Mucosa of stomach (tissue), 1 donor: ENCODE data around the gene INSL3.

Experiments used
- H3K27me3 ChIP-seq: one replicate; pipeline ENCODE4 v1.7.0; 2013; ENCODE audit warnings: mild to moderate bottlenecking, low read length; ENCODE audit not compliant: control insufficient read depth, insufficient read depth
- H3K36me3 ChIP-seq: one replicate; pipeline ENCODE4 v1.7.0; 2013; ENCODE audit warnings: low read length; ENCODE audit not compliant: control insufficient read depth, insufficient read depth
- H3K4me1 ChIP-seq: one replicate; pipeline ENCODE4 v1.7.0; 2013; ENCODE audit warnings: mild to moderate bottlenecking, low read length; ENCODE audit not compliant: control insufficient read depth, insufficient read depth
- H3K4me3 ChIP-seq: one replicate; pipeline ENCODE4 v1.7.0; 2013; ENCODE audit warnings: low read length
- H3K9ac ChIP-seq: one replicate; pipeline ENCODE4 v1.7.0; 2013; ENCODE audit warnings: mild to moderate bottlenecking, low read length, moderate library complexity
- H3K9me3 ChIP-seq: one replicate; pipeline ENCODE4 v1.7.0; 2013; ENCODE audit warnings: mild to moderate bottlenecking, low read length, moderate library complexity; ENCODE audit not compliant: control insufficient read depth
- donor health status: Pancreatic carcinoma.

Gene INSL3

DNA sequence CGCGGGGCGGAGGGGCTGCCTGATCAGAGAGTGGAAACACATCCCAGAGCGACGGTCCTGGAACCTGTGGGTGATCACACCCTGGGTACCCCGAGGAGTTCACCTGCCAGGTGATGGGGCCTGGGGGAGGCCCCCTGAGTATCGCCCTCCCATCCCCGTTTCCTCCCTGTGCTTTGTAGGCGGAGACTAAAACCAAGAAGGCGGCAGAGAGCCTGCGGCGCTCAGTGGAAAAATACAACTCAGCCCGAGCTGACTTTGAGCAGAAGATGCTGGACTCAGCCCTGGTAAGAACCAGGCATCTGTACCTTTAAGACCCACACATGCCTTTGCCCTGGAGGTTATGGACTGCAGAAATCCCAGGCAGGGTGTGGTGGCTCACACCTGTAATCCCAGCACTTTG, 50.7 kb downstream of the INSL3 start:
- Histone ChIP-seq H3K4me3 (no peak overlapping the region), H3K27me3 (no peaks in the 10 kb centered on the region), H3K4me1 (peaks cover 10% of the 10 kb centered on the region), H3K9me3 (no peaks in the 10 kb centered on the region), H3K36me3 (no peaks in the 10 kb centered on the region), H3K9ac (no peak overlapping the region)

DNA sequence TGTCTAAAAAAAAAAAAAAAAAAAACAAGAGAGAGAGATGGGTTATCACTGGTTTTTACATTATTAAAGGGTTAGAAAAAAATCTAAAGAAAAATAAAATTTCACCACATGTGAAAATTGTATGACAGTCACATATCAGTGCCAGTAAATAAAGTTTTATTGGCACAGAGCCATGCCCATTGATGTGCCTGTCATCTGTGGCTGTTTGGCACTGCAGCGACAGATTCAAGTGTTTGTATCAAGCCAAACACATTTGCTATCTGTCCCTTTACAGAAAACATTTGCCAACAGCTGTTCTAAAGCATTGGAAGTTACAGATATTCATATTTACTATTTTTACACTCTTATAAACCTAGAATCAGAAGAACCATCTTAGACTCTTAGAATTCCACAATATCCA, 53.8 kb downstream of the INSL3 start:
- H3K9ac ChIP-seq, result no peak overlapping the region
- no peaks in the 10 kb centered on the region for H3K27me3 ChIP-seq
- H3K4me1 ChIP-seq, result peaks cover 19% of the 10 kb centered on the region
- no peaks in the 10 kb centered on the region for H3K36me3 ChIP-seq
- H3K9me3 ChIP-seq, result no peaks in the 10 kb centered on the region
- H3K4me3 ChIP-seq, result no peak overlapping the region

- Histone ChIP-seq H3K4me3 (no peak overlapping the region), H3K27me3 (no peaks in the 10 kb centered on the region), H3K36me3 (no peaks in the 10 kb centered on the region)
These were observed 54.7 kb downstream of the INSL3 start for GRCh38 chr19:17766543-17767131.

More at GRCh38 chr19:17766543-17767131, 54.7 kb downstream of the INSL3 start:
- Histone ChIP-seq H3K9me3 (no peaks in the 10 kb centered on the region), H3K4me1 (peaks cover 19% of the 10 kb centered on the region), H3K9ac (no peak overlapping the region)
